Gastroesophageal sphincter (tissue), 4 donors: Measurements from ENCODE around the gene ATG7. TPM values are rescaled to one million over a fixed set of nuclear protein-coding genes. Genes with fewer than 3 reads are reported as not detected.

Source experiments
- ATAC-seq: fragments of 150-250 bp; one replicate; pipeline ENCODE4 v1.9.1; 2016; ENCODE audit warnings: mild to moderate bottlenecking, moderate library complexity
- H3K27ac ChIP-seq, 4 donors: fragments of 200-600 bp; sonication (generic) in 3 of 4; 1 replicate in 3 of 4; 2 replicates in 1 of 4; pipeline ENCODE4 v1.5.1; 2016 to 2019
- H3K27me3 ChIP-seq: fragments of 200-600 bp; sonication (generic); one replicate; pipeline ENCODE4 v1.5.1; 2019
- H3K36me3 ChIP-seq, 2 donors: fragments of 200-600 bp; sonication (generic); one replicate each; pipeline ENCODE4 v1.5.1; 2019; ENCODE audit warnings: control low read depth in 1 of 2
- H3K4me1 ChIP-seq, 3 donors: fragments of 200-600 bp; sonication (generic); 1 replicate in 2 of 3; 2 replicates in 1 of 3; pipeline ENCODE4 v1.5.1; 2016 to 2019; ENCODE audit warnings: control low read depth in 2 of 3
- H3K4me3 ChIP-seq, 2 donors: fragments of 200-600 bp; sonication (generic); one replicate each; pipeline ENCODE4 v1.5.1; 2019; ENCODE audit warnings: mild to moderate bottlenecking in 1 of 2, moderate library complexity in 1 of 2
- H3K9me3 ChIP-seq, 3 donors: fragments of 200-600 bp; sonication (generic); one replicate each; pipeline ENCODE4 v1.5.1; 2017 to 2019; ENCODE audit warnings: control low read depth in 2 of 3
- CTCF ChIP-seq, 4 experiments: fragments of 200-600 bp in 2 of 4; fragments of 450-650 bp in 2 of 4; sonication (generic) in 1 of 4; IDR thresholded peaks; one replicate each; pipeline ENCODE4 v1.5.1; 2017 to 2019; ENCODE audit warnings: antibody characterized with exemption in 4 of 4, mild to moderate bottlenecking in 2 of 4, moderate library complexity in 2 of 4
- EP300 ChIP-seq: sonication (generic); formaldehyde crosslinking; IDR thresholded peaks from one replicate; pipeline ENCODE4 v1.6.1; 2017; ENCODE audit warnings: antibody characterized with exemption, mild to moderate bottlenecking
- POLR2A ChIP-seq, 2 donors: fragments of 450-650 bp; IDR thresholded peaks; one replicate each; pipeline ENCODE4 v1.6.1; 2017; ENCODE audit warnings: antibody characterized with exemption in 2 of 2, mild to moderate bottlenecking in 2 of 2, moderate library complexity in 1 of 2
- POLR2AphosphoS5 ChIP-seq: sonication (generic); formaldehyde crosslinking; IDR thresholded peaks from one replicate; pipeline ENCODE4 v1.6.1; 2017; ENCODE audit warnings: antibody characterized with exemption
- WGBS, 2 donors: methylation state at CpG; one replicate each; pipeline ENCODE4 v1.1.5; 2018; ENCODE audit warnings: low coverage in 1 of 2; 5-methylcytosine and 5-hydroxymethylcytosine counted together
- total RNA-seq, 4 donors: library from RNA; depleted of rRNA; stranded (reverse); fragments of >200 nt; gene quantifications; one replicate each; pipeline ENCODE4 v1.1.0, GENCODE V29; 2016

The ATG7 gene
- total RNA-seq, 4 donors from 2014 or later: 28.3 to 64.9 (median 36.5) TPM

GRCh38 chr3:11300970-11301369 is 28.8 kb downstream of the ATG7 start:
- 87 to 91% methylated on average over 1 to 3 of the region's 3 CpGs for WGBS, 2 donors
- ATAC-seq: no peak
- Histone ChIP-seq H3K4me3 (no peak overlapping the region), H3K4me1 (no peaks in the 10 kb centered on the region), H3K36me3 (peaks cover 0 to 75% of the 10 kb centered on the region in 2 donors), H3K9me3 (no peaks in the 10 kb centered on the region), H3K27me3 (no peaks in the 10 kb centered on the region), H3K27ac (no peak overlapping the region)
- no peak for TF ChIP-seq EP300
- no peak for TF ChIP-seq POLR2A (IDR thresholded peaks at IDR 0.05)
- no peak for TF ChIP-seq CTCF (IDR thresholded peaks at IDR 0.05)
- TF ChIP-seq POLR2AphosphoS5: no peak

GRCh38 chr3:11302444-11302843 is 30.2 kb downstream of the ATG7 start:
- H3K36me3 ChIP-seq: peaks cover 0 to 90% of the 10 kb centered on the region in 2 donors

GRCh38 chr3:11304175-11304574 is 32.0 kb downstream of the ATG7 start:
- Histone ChIP-seq H3K4me3 (no peak overlapping the region), H3K27me3 (no peaks in the 10 kb centered on the region), H3K36me3 (peaks cover 0 to 91% of the 10 kb centered on the region in 2 donors), H3K9me3 (no peaks in the 10 kb centered on the region), H3K4me1 (peaks cover 0 to 9% (median 0%) of the 10 kb centered on the region in 3 donors), H3K27ac (no peak overlapping the region)
- ATAC-seq: no peak
- TF ChIP-seq CTCF (IDR thresholded peaks at IDR 0.05): no peak
- no peak for TF ChIP-seq POLR2AphosphoS5
- TF ChIP-seq EP300: no peak
- TF ChIP-seq POLR2A (IDR thresholded peaks at IDR 0.05): no peak
- 92 to 100% methylated on average over 3 to 6 of the region's 6 CpGs for WGBS, 2 donors

More at GRCh38 chr3:11302444-11302843, 30.2 kb downstream of the ATG7 start:
- TF ChIP-seq POLR2AphosphoS5: no peak
- no peak for TF ChIP-seq EP300
- no peak for TF ChIP-seq POLR2A (IDR thresholded peaks at IDR 0.05)
- TF ChIP-seq CTCF (IDR thresholded peaks at IDR 0.05): no peak
- no peaks in the 10 kb centered on the region for H3K9me3 ChIP-seq
- H3K4me1 ChIP-seq: peaks cover 0 to 8% (median 0%) of the 10 kb centered on the region in 3 donors
- H3K27ac ChIP-seq: no peak overlapping the region
- no peak overlapping the region for H3K4me3 ChIP-seq
- no peak for ATAC-seq
- no peaks in the 10 kb centered on the region for H3K27me3 ChIP-seq

GRCh38 chr3:11305509-11305908 is 33.3 kb downstream of the ATG7 start:
- Histone ChIP-seq H3K36me3 (peaks cover 0 to 91% of the 10 kb centered on the region in 2 donors), H3K9me3 (no peaks in the 10 kb centered on the region), H3K4me3 (no peak overlapping the region), H3K27me3 (no peaks in the 10 kb centered on the region), H3K27ac (no peak overlapping the region), H3K4me1 (peaks cover 0 to 9% (median 0%) of the 10 kb centered on the region in 3 donors)
- no peak for ATAC-seq
- no peak for TF ChIP-seq EP300
- TF ChIP-seq POLR2A (IDR thresholded peaks at IDR 0.05): no peak
- no peak for TF ChIP-seq CTCF (IDR thresholded peaks at IDR 0.05)
- TF ChIP-seq POLR2AphosphoS5: no peak
- 71 to 92% methylated on average over 1 of the region's 1 CpG for WGBS, 2 donors

- Histone ChIP-seq H3K27ac (peak overlapping the region in 3 of 4 donors; percentile 21 to 46 (median 26)), H3K4me1 (peaks cover 0 to 9% (median 0%) of the 10 kb centered on the region in 3 donors), H3K36me3 (peaks cover 0 to 89% of the 10 kb centered on the region in 2 donors), H3K9me3 (no peaks in the 10 kb centered on the region), H3K27me3 (no peaks in the 10 kb centered on the region), H3K4me3 (no peak overlapping the region)
- TF ChIP-seq EP300 (no peak), POLR2A (IDR thresholded peaks at IDR 0.05) (no peak)
- WGBS, 2 donors: 20 to 44% methylated on average over 2 to 5 of the region's 5 CpGs
- ATAC-seq: no peak
These were observed 34.8 kb downstream of the ATG7 start for GRCh38 chr3:11306817-11307589.
